ENCODE measurements around the gene TAF7.
"Not testable (repeated sequence)": the region's sequence is repeated elsewhere in the genome, so short reads cannot be mapped to it uniquely, and the experiment has no call there.

The TAF7 gene

GRCh38 chr5:141342773-141343172, 22.2 kb upstream of the TAF7 start:
- H3K79me2 ChIP-seq (ENCODE audit: control insufficient read depth, low read length): no peaks in the 10 kb centered on the region
- no peaks in the 10 kb centered on the region for H3K4me1 ChIP-seq (ENCODE audit: control insufficient read depth, low read length)
- no peaks in the 10 kb centered on the region for H3K27me3 ChIP-seq (ENCODE audit: control insufficient read depth, low read length)
- TF ChIP-seq CTCF (IDR thresholded peaks at IDR 0.05; ENCODE audit: low read depth, low read length, poor library complexity, severe bottlenecking) (no peak), EZH2phosphoT487 (IDR thresholded peaks at IDR 0.05; ENCODE audit: borderline replicate concordance, low read length) (no peak)
- H3K4me3 ChIP-seq (ENCODE audit: low read length): no peak overlapping the region
- no peaks in the 10 kb centered on the region for H4K20me1 ChIP-seq (ENCODE audit: control insufficient read depth, insufficient read depth, low read depth, low read length)
- peaks cover 23% of the 10 kb centered on the region; the same call in 1 of the 2 replicates for H3K9me3 ChIP-seq (ENCODE audit: control insufficient read depth, insufficient read depth, low read length)
- H3K9me2 ChIP-seq (replicated peaks; ENCODE audit: control insufficient read depth, low read length): no peaks in the 10 kb centered on the region
- H3F3A ChIP-seq (ENCODE audit: control insufficient read depth, insufficient read depth): no peaks in the 10 kb centered on the region
- H3K4me2 ChIP-seq (ENCODE audit: low read length): no peak overlapping the region
- no peaks in the 10 kb centered on the region for H3K36me3 ChIP-seq (ENCODE audit: control insufficient read depth, low read length)
- H3K27ac ChIP-seq (ENCODE audit: low read depth, low read length): no peak overlapping the region

- not testable (repeated sequence) for H3F3A ChIP-seq (ENCODE audit: control insufficient read depth, insufficient read depth); H3K4me3 ChIP-seq (ENCODE audit: low read length); H4K20me1 ChIP-seq (ENCODE audit: control insufficient read depth, insufficient read depth, low read depth, low read length); H3K36me3 ChIP-seq (ENCODE audit: control insufficient read depth, low read length); H3K4me1 ChIP-seq (ENCODE audit: control insufficient read depth, low read length); H3K27me3 ChIP-seq (ENCODE audit: control insufficient read depth, low read length); H3K79me2 ChIP-seq (ENCODE audit: control insufficient read depth, low read length); H3K27ac ChIP-seq (ENCODE audit: low read depth, low read length); H3K4me2 ChIP-seq (ENCODE audit: low read length); H3K9me2 ChIP-seq (replicated peaks; ENCODE audit: control insufficient read depth, low read length)
- peaks cover 23% of the 10 kb centered on the region; the same call in 1 of the 2 replicates for H3K9me3 ChIP-seq (ENCODE audit: control insufficient read depth, insufficient read depth, low read length)
These were observed 20.3 kb upstream of the TAF7 start for GRCh38 chr5:141340781-141341354.

GRCh38 chr5:141338538-141339306, 18.1 kb upstream of the TAF7 start, which contains the start of gene PCDHGA2:
Gene PCDHGA2, plus strand, starts transcription at chr5:141338760.
- peak; percentile 61 for TF ChIP-seq CTCF (IDR thresholded peaks at IDR 0.05; ENCODE audit: low read depth, low read length, poor library complexity, severe bottlenecking)
- TF ChIP-seq EZH2phosphoT487 (IDR thresholded peaks at IDR 0.05; ENCODE audit: borderline replicate concordance, low read length): no peak
- no peaks in the 10 kb centered on the region for H3K27me3 ChIP-seq (ENCODE audit: control insufficient read depth, low read length)
- no peaks in the 10 kb centered on the region for H3K9me2 ChIP-seq (replicated peaks; ENCODE audit: control insufficient read depth, low read length)
- no peaks in the 10 kb centered on the region for H3F3A ChIP-seq (ENCODE audit: control insufficient read depth, insufficient read depth)
- no peaks in the 10 kb centered on the region for H3K79me2 ChIP-seq (ENCODE audit: control insufficient read depth, low read length)
- peaks cover 20% of the 10 kb centered on the region; the same call in 1 of the 2 replicates for H3K9me3 ChIP-seq (ENCODE audit: control insufficient read depth, insufficient read depth, low read length)
- peak within 1 kb of the TSS; percentile 27; the same call in 1 of the 2 replicates for H3K4me2 ChIP-seq (ENCODE audit: low read length)
- H4K20me1 ChIP-seq (ENCODE audit: control insufficient read depth, insufficient read depth, low read depth, low read length): no peaks in the 10 kb centered on the region
- H3K27ac ChIP-seq (ENCODE audit: low read depth, low read length): no peak within 1 kb of the TSS
- H3K4me1 ChIP-seq (ENCODE audit: control insufficient read depth, low read length): peaks cover 12% of the 10 kb centered on the region
- no peaks in the 10 kb centered on the region for H3K36me3 ChIP-seq (ENCODE audit: control insufficient read depth, low read length)
- H3K4me3 ChIP-seq (ENCODE audit: low read length): peak within 1 kb of the TSS; percentile 18; the same call in 1 of the 2 replicates

- H3K27ac ChIP-seq (ENCODE audit: low read depth, low read length); H3K9me2 ChIP-seq (replicated peaks; ENCODE audit: control insufficient read depth, low read length); H3F3A ChIP-seq (ENCODE audit: control insufficient read depth, insufficient read depth); H3K4me3 ChIP-seq (ENCODE audit: low read length); H3K79me2 ChIP-seq (ENCODE audit: control insufficient read depth, low read length); H3K4me2 ChIP-seq (ENCODE audit: low read length); H4K20me1 ChIP-seq (ENCODE audit: control insufficient read depth, insufficient read depth, low read depth, low read length); H3K36me3 ChIP-seq (ENCODE audit: control insufficient read depth, low read length); H3K27me3 ChIP-seq (ENCODE audit: control insufficient read depth, low read length): not testable (repeated sequence)
- Histone ChIP-seq H3K4me1 (ENCODE audit: control insufficient read depth, low read length) (peaks cover 26% of the 10 kb centered on the region), H3K9me3 (ENCODE audit: control insufficient read depth, insufficient read depth, low read length) (peaks cover 11% of the 10 kb centered on the region; the same call in 1 of the 2 replicates)
These were observed 12.0 kb upstream of the TAF7 start for GRCh38 chr5:141332571-141332970.

All from DOHH2 (cell line).